ACC112 (cell line): ENCODE data around the gene EP300.
"Not testable (repeated sequence)": the region's sequence is repeated elsewhere in the genome, so short reads cannot be mapped to it uniquely, and the experiment has no call there.

Experiments
- H2AFZ ChIP-seq: fragments of 200-600 bp; sonication (generic); one replicate; pipeline ENCODE4 v1.6.0; 2017; ENCODE audit warnings: antibody characterized with exemption, low read length; ENCODE audit not compliant: unreplicated experiment
- H3K27ac ChIP-seq: fragments of 200-600 bp; sonication (generic); 2 replicates; pipeline ENCODE4 v1.5.1; 2014; ENCODE audit warnings: low read depth, mild to moderate bottlenecking, antibody characterized with exemption, low read length, moderate library complexity
- H3K27me3 ChIP-seq: fragments of 200-600 bp; sonication (generic); 2 replicates; pipeline ENCODE4 v1.6.1; 2014; ENCODE audit warnings: mild to moderate bottlenecking, antibody characterized with exemption, low read length, moderate library complexity, mixed read lengths; ENCODE audit not compliant: insufficient read depth
- H3K36me3 ChIP-seq: fragments of 200-600 bp; sonication (generic); 2 replicates; pipeline ENCODE4 v1.6.1; 2016; ENCODE audit warnings: mild to moderate bottlenecking, antibody characterized with exemption, low read length, moderate library complexity, mixed read lengths; ENCODE audit not compliant: insufficient read depth
- H3K4me1 ChIP-seq: fragments of 200-600 bp; sonication (generic); one replicate; pipeline ENCODE4 v1.6.1; 2016; ENCODE audit warnings: low read length, mixed read lengths; ENCODE audit not compliant: insufficient read depth, unreplicated experiment, control insufficient read depth
- H3K4me3 ChIP-seq: fragments of 200-600 bp; sonication (generic); 2 replicates; pipeline ENCODE4 v1.5.1; 2014; ENCODE audit warnings: mild to moderate bottlenecking, low read depth, low read length
- H3K79me2 ChIP-seq: fragments of 200-600 bp; sonication (generic); one replicate; pipeline ENCODE4 v1.6.0; 2016; ENCODE audit warnings: low read length; ENCODE audit not compliant: control insufficient read depth, unreplicated experiment, insufficient read depth

Gene EP300

DNA sequence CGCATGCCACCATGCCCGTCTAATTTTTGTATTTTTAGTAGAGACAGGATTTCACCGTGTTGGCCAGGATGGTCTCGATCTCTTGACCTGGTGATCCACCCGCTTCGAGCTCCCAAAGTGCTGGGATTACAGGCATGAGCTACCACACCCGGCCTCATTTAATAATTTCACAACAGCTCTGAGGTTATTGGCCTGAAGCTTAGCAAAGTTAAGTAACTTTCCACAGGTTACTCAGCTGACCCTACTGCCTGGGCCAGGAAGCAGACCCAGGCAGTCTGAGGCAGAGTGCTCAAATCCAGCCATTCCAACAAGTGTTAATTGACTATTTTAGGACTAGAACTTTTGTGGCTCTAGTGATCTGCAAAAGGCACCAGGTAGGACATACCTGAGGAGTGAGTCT is 60.5 kb downstream of the EP300 start:
- no peaks in the 10 kb centered on the region for H3K79me2 ChIP-seq
- no peaks in the 10 kb centered on the region for H3K27me3 ChIP-seq
- H3K36me3 ChIP-seq: peaks cover 19% of the 10 kb centered on the region
- H2AFZ ChIP-seq: no peak overlapping the region
- no peaks in the 10 kb centered on the region for H3K4me1 ChIP-seq
- H3K27ac ChIP-seq: no peak overlapping the region
- H3K4me3 ChIP-seq: no peak overlapping the region

DNA sequence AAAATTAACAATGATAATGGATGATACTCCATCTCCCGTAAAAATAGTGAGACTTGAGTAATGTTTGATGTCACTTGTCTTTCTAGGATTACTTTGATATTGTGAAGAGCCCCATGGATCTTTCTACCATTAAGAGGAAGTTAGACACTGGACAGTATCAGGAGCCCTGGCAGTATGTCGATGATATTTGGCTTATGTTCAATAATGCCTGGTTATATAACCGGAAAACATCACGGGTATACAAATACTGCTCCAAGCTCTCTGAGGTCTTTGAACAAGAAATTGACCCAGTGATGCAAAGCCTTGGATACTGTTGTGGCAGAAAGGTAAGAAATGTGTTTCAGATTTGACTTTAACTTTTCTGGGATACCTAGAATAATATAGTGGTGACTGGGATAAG is 64.7 kb downstream of the EP300 start:
- Histone ChIP-seq H2AFZ (no peak overlapping the region), H3K4me3 (no peak overlapping the region), H3K27ac (no peak overlapping the region), H3K27me3 (no peaks in the 10 kb centered on the region), H3K4me1 (no peaks in the 10 kb centered on the region), H3K79me2 (no peaks in the 10 kb centered on the region), H3K36me3 (peaks cover 22% of the 10 kb centered on the region)

DNA sequence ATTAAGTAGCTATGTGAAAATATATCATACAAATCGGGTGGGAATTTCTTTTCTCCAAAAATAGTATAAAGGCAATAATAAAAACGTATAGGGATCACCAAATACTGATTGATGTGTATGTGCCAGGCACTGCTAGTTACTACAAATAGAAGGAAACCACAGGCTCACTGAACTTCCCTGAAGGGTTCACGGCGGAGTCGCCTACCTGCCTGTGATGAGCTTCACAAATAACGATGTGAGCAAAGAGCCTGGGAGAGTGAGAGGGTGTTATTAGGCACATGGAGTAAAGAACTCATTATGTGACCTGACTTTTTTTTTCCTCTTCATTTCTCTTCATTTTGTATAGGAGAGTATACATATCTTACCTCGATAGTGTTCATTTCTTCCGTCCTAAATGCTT is 76.8 kb downstream of the EP300 start:
- peaks cover 24% of the 10 kb centered on the region for H3K36me3 ChIP-seq
- no peak overlapping the region for H2AFZ ChIP-seq
- no peaks in the 10 kb centered on the region for H3K27me3 ChIP-seq
- no peak overlapping the region for H3K27ac ChIP-seq
- no peaks in the 10 kb centered on the region for H3K4me1 ChIP-seq
- no peaks in the 10 kb centered on the region for H3K79me2 ChIP-seq
- no peak overlapping the region for H3K4me3 ChIP-seq

DNA sequence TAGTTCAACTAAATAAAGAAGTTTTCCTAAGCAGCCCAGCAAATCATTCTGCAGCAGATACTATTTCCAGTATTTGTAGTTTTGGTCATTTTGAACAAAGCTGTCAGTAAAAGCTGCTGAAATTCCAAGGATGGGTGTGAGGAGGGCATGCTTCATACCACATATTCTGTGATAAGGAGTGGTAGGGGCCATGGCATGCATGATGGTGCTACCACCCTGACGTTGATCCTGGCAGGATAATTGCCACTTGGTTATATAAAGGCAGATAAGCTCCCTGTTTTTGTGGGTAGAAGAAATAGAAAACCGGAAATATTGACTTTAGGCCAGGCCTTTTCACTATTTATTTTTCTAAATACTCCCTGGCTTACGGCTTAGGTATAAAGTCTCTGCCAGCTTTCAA is 79.6 kb downstream of the EP300 start:
- Histone ChIP-seq H3K27me3 (no peaks in the 10 kb centered on the region), H3K4me3 (no peak overlapping the region), H3K36me3 (peaks cover 28% of the 10 kb centered on the region), H2AFZ (no peak overlapping the region), H3K4me1 (no peaks in the 10 kb centered on the region), H3K27ac (no peak overlapping the region), H3K79me2 (no peaks in the 10 kb centered on the region)

DNA sequence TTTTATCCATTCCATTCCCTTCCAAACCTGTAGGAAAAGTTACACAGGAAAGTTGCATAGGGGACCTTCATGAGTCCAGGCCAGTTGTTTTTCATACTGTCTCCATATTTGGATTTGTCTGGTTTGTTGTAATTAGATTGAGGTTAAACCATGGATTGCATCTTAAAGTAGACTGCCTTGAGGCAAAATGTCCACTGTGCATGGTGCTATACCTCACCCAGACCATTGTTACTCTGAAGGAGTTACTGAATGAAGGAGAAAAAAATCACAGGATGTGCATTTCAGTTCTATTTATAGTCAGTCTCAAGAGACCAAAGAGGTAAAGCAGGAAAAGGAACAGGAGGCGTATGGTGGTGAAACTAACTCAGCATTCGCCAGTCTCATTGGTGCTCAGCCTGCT is 83.2 kb downstream of the EP300 start:
- H3K27me3 ChIP-seq: no peaks in the 10 kb centered on the region
- H3K27ac ChIP-seq: no peak overlapping the region
- no peak overlapping the region for H3K4me3 ChIP-seq
- peaks cover 11% of the 10 kb centered on the region for H3K36me3 ChIP-seq
- no peaks in the 10 kb centered on the region for H3K4me1 ChIP-seq
- H3K79me2 ChIP-seq: no peaks in the 10 kb centered on the region
- no peak overlapping the region for H2AFZ ChIP-seq

DNA sequence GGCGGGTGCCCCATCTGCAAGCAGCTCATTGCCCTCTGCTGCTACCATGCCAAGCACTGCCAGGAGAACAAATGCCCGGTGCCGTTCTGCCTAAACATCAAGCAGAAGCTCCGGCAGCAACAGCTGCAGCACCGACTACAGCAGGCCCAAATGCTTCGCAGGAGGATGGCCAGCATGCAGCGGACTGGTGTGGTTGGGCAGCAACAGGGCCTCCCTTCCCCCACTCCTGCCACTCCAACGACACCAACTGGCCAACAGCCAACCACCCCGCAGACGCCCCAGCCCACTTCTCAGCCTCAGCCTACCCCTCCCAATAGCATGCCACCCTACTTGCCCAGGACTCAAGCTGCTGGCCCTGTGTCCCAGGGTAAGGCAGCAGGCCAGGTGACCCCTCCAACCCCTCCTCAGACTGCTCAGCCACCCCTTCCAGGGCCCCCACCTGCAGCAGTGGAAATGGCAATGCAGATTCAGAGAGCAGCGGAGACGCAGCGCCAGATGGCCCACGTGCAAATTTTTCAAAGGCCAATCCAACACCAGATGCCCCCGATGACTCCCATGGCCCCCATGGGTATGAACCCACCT is 84.7 kb downstream of the EP300 start:
- Histone ChIP-seq H3K4me1 (peaks cover 9% of the 10 kb centered on the region), H3K27me3 (no peaks in the 10 kb centered on the region), H2AFZ (no peak overlapping the region), H3K36me3 (peaks cover 8% of the 10 kb centered on the region), H3K79me2 (no peaks in the 10 kb centered on the region), H3K4me3 (no peak overlapping the region), H3K27ac (no peak overlapping the region)

DNA sequence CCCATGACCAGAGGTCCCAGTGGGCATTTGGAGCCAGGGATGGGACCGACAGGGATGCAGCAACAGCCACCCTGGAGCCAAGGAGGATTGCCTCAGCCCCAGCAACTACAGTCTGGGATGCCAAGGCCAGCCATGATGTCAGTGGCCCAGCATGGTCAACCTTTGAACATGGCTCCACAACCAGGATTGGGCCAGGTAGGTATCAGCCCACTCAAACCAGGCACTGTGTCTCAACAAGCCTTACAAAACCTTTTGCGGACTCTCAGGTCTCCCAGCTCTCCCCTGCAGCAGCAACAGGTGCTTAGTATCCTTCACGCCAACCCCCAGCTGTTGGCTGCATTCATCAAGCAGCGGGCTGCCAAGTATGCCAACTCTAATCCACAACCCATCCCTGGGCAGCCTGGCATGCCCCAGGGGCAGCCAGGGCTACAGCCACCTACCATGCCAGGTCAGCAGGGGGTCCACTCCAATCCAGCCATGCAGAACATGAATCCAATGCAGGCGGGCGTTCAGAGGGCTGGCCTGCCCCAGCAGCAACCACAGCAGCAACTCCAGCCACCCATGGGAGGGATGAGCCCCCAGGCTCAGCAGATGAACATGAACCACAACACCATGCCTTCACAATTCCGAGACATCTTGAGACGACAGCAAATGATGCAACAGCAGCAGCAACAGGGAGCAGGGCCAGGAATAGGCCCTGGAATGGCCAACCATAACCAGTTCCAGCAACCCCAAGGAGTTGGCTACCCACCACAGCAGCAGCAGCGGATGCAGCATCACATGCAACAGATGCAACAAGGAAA is 85.4 kb downstream of the EP300 start:
- peaks cover 8% of the 10 kb centered on the region; the same call in 1 of the 2 replicates for H3K36me3 ChIP-seq
- H2AFZ ChIP-seq: no peak overlapping the region
- H3K79me2 ChIP-seq: no peaks in the 10 kb centered on the region
- H3K4me1 ChIP-seq: peaks cover 9% of the 10 kb centered on the region
- no peak overlapping the region for H3K4me3 ChIP-seq
- no peaks in the 10 kb centered on the region for H3K27me3 ChIP-seq
- H3K27ac ChIP-seq: no peak overlapping the region

DNA sequence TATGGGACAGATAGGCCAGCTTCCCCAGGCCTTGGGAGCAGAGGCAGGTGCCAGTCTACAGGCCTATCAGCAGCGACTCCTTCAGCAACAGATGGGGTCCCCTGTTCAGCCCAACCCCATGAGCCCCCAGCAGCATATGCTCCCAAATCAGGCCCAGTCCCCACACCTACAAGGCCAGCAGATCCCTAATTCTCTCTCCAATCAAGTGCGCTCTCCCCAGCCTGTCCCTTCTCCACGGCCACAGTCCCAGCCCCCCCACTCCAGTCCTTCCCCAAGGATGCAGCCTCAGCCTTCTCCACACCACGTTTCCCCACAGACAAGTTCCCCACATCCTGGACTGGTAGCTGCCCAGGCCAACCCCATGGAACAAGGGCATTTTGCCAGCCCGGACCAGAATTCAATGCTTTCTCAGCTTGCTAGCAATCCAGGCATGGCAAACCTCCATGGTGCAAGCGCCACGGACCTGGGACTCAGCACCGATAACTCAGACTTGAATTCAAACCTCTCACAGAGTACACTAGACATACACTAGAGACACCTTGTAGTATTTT is 86.1 kb downstream of the EP300 start:
- H3K79me2 ChIP-seq: no peaks in the 10 kb centered on the region
- H3K36me3 ChIP-seq: peaks cover 8% of the 10 kb centered on the region; the same call in 1 of the 2 replicates
- H2AFZ ChIP-seq: no peak overlapping the region
- H3K4me1 ChIP-seq: peaks cover 9% of the 10 kb centered on the region
- H3K27me3 ChIP-seq: no peaks in the 10 kb centered on the region
- no peak overlapping the region for H3K27ac ChIP-seq
- no peak overlapping the region for H3K4me3 ChIP-seq

DNA sequence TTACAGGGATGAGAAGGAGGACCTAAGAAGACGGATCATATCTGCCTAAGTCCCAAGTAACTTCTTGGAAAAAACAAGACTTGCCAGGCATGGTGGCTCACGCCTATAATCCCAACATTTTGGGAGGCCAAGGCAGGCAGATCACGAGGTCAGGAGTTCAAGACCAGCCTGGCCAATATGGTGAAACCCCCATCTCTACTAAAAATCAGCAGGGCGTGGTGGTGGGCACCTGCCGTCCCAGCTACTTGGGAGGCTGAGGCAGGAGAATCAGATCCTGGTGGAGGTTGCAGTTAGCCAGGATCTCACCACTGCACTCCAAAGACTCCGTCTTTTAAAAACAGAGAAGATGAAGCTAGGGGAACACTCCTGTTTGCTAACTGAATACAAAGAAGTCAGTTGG is 88.0 kb downstream of the EP300 start:
- H3K27me3 ChIP-seq, H3K4me3 ChIP-seq, H3K36me3 ChIP-seq, H2AFZ ChIP-seq, H3K4me1 ChIP-seq, H3K27ac ChIP-seq, H3K79me2 ChIP-seq: not testable (repeated sequence)

DNA sequence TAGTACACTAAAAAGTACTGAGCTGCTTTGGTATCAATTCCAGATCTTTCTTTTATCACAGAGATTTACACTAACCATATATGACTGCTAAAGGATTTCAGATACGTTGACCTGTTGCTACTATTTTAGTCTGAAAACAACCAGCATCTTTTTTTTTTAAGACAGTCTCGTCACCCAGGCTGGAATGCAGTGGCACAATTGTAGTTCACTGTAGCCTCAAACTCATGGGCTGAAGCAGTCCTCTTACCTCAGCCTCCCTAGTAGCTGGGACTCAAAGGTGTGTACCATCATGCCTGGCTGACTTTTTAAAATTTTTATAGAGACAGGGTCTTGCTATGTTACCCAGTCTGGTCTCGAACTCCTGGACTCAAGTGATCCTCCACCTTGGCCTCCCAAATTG is 88.5 kb downstream of the EP300 start:
- no peaks in the 10 kb centered on the region for H3K27me3 ChIP-seq
- H3K27ac ChIP-seq: no peak overlapping the region
- H2AFZ ChIP-seq: no peak overlapping the region
- H3K79me2 ChIP-seq: no peaks in the 10 kb centered on the region
- H3K4me1 ChIP-seq: peaks cover 9% of the 10 kb centered on the region
- no peak overlapping the region for H3K4me3 ChIP-seq
- H3K36me3 ChIP-seq: 0 out of 2 replicates have a peak, but pooled peaks cover 3% of the 10 kb centered on the region
